ENCODE data around the gene VPS33B. TPM values are rescaled to one million over a fixed set of nuclear protein-coding genes. Genes with fewer than 3 reads are reported as not detected.
"Not testable (repeated sequence)": the region's sequence is repeated elsewhere in the genome, so short reads cannot be mapped to it uniquely, and the experiment has no call there.

The VPS33B gene
- total RNA-seq, result 6.1 TPM
- long read RNA-seq, transcript VPS33B-201 (23 exons, 2,767 nt), result major isoform, 5 of 8 reads
- long read RNA-seq, partial matches to known transcripts, result 0 of 8 reads
- long read RNA-seq, other reads (novel, unspliced or antisense), result 2 of 8 reads

DNA sequence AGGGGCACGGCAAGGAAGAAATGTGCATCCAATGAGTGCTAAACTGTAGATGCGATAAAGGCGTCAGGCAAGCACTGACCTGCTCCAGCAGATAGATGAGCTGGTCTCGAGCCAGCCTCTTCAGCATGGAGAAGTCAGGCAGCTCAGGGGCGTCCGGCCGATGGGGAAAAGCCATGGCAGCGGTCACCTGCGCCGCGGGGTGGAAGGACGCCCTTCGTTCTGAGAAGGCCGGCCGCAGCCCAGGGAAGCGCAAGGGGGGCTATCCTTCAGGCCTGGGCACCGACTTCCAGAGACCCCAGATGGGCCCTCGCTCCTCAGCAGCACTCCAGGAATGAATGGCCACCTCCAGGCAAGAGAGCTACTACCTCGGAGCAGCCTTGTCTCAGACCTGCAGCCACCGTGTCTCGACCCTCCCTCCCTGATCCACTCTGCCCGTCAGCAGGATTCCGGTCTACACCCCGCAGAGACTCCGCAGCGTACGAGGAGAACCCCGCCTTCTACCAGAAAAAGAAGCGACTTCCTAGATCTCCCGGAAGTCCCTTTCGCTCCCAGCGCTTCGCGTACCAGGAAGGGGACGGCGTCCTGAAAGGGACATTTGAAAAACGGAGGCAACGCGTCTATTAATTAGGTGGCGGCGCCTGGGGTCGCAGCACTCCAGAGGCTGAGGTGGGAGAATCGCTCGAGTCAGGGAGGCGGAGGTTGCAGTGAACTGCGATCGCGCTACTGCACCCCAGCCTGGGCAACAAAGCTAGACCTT, at the start of gene VPS33B:
Gene VPS33B, minus strand, starts transcription at position 520 of the 757 bp plus-strand sequence. Its CDS starts 345 bp downstream, at position 175.
- intact Hi-C loops (cut with micrococcal nuclease), result no loop called here
- ATAC-seq (peak; percentile 95), DNase-seq (peak; percentile 84)

DNA sequence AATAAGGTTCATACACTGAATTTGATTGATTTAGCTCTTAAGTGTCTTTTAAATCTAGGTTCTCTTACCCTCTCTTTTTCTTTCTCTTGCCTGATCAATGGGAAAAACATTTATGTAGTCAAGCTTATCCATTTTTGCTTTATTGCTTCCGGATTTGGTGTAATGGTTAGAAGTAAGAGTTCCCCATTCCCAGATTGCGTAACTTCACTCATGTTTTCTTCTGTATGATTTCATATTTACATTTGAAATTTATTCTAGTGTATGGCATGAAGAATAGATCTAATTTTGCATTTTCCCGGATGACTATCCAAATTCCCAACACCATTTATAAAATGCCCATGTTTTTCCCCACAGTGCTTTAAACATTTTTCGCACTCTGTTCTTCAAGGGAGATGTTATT, 49.8 kb upstream of the VPS33B start:
- intact Hi-C loops (cut with micrococcal nuclease), result no loop called here
- ATAC-seq, result no peak
- no peak for DNase-seq

DNA sequence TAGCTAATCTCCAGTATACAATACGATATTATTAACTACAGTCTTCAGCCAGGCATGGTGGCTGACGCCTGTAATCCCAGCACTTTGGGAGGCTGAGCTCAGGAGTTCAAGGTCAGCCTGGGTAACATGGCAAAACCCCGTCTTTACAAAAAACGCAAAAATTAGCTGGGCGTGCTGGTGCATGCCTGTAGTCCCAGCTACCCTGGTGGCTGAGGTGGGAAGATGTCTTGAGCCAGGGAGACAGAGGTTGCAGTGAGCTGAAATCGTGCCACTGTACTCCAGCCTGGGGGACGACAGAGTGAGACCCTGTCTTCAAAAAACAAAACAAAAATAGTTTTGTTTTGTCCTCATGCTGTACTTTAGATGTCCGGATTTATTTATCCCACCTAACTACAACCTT, 48.5 kb upstream of the VPS33B start:
- ATAC-seq, result no peak
- intact Hi-C loops (cut with micrococcal nuclease), result no loop called here

GRCh38 chr15:91068966-91069365, 46.6 kb upstream of the VPS33B start:
- no peak for ATAC-seq

More for the DNA sequence above, 48.5 kb upstream of the VPS33B start:
- no peak for DNase-seq

GRCh38 chr15:91068436-91068835, 46.0 kb upstream of the VPS33B start:
- no peak for ATAC-seq
- no peak for DNase-seq
- intact Hi-C loops (cut with micrococcal nuclease), result no loop called here

More at GRCh38 chr15:91068966-91069365, 46.6 kb upstream of the VPS33B start:
- intact Hi-C loops (cut with micrococcal nuclease), result no loop called here
- DNase-seq, result no peak

GRCh38 chr15:91067036-91067435, 44.6 kb upstream of the VPS33B start:
- DNase-seq (no peak), ATAC-seq (no peak)
- intact Hi-C loops (cut with micrococcal nuclease), result no loop called here

GRCh38 chr15:91065505-91065904, 43.1 kb upstream of the VPS33B start:
- no peak for DNase-seq
- ATAC-seq, result peak; percentile 66
- intact Hi-C loops (cut with micrococcal nuclease), result no loop called here

GRCh38 chr15:91061997-91062396, 39.6 kb upstream of the VPS33B start:
- intact Hi-C loops (cut with micrococcal nuclease), result no loop called here
- no peak for ATAC-seq
- DNase-seq, result no peak

DNA sequence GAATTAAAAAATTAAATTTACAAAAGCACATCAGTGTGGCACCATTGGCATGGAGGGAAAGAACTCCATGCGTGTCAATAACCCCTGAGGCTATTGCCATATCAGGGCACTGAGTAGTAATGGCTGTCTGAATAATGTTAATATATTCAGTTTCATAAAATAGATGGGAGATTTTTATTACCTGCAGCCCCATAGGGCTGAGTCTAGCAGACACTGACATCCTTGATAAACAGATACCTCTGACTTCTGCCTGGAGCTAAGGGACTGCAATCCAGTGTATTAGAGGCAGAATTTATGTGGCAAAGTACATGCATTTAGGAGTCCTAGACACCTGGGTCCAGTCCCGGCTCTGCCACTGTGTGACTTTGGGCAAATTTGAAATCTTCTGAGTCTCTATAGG, 38.8 kb upstream of the VPS33B start:
- intact Hi-C loops (cut with micrococcal nuclease), result no loop called here
- DNase-seq, result no peak

DNA sequence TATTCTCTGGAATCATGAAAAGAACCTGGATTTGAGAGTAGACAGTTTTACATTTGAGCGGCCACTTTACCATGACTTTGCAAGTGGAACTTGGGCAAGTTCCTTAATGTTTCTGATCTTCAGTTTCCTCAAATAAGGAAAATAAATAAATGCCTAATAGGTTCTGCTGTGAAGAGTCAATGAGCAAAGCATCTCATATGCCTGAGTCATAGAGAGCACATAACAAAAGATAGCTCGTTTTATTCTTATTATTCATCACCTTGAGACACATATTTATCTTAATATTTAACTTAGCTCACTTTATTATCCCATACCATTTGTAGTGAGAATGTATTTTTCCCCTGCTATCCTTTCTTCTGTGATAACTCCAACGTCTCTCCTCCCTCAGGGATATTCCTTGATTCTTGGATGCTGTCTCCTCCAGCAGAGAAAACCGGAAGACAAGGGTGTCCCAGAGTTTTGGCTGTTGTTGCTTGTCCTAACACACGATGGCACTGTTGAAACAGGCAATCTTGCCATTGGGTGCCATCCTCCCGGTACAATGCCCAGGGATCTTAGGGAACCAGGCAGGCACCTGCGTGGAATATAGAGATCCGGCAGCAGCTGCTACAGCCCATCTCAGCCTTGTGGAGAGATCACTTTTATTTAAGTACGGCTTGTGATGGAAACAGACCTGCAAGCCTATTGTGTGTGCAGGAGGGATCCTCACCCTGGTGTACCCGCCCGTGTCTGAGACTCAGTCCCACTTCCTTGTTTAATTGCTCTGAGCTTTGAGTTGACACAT, 33.3 kb upstream of the VPS33B start:
- intact Hi-C loops (cut with micrococcal nuclease), result loop anchor here (2.0 kb wide), 1 partner anchor 215 kb away; no protein-coding TSS in a partner anchor
- DNase-seq (peak; percentile 42), ATAC-seq (peak; percentile 87)

More for the DNA sequence above, 38.8 kb upstream of the VPS33B start:
- ATAC-seq, result no peak

DNA sequence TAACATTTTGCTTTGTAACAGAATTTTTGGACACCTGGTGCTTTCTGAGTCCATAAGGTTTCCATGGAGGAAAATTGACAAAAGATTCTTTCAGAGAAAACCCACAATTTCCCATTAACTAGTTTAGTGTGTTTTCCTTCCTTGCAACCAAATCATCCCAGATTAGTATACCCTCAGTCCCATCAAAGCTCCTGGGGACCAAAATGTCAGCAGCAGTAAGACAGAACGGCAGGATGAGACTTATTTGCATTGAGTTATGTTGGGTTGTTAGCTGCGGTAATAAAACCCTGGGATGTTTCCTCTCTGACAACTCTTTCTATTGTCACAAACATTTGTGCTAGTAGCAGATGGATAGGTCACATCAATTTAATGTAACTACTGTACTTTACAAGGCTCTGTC, 32.4 kb upstream of the VPS33B start:
- DNase-seq (no peak), ATAC-seq (no peak)
- intact Hi-C loops (cut with micrococcal nuclease), result no loop called here

DNA sequence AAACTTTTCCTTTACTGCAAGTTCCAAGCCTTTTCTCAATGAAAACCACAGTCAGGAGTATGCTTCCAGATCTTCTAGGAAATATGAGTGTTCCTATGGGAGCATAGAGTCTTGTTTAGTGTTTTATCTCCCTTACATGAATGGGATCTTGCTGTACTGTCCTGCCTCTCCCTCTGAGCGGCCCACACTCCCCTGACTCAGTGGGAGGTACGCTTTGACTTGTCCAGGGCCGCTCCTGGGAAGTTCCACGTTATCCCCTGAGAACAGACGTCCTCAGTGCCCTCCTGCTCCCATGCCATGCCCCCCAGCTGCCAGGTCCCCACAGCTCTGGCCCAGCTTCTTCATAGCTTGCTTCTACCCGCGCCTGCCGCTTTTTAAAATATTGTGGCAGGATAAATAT, 28.9 kb upstream of the VPS33B start:
- DNase-seq, result no peak
- intact Hi-C loops (cut with micrococcal nuclease), result no loop called here
- no peak for ATAC-seq

DNA sequence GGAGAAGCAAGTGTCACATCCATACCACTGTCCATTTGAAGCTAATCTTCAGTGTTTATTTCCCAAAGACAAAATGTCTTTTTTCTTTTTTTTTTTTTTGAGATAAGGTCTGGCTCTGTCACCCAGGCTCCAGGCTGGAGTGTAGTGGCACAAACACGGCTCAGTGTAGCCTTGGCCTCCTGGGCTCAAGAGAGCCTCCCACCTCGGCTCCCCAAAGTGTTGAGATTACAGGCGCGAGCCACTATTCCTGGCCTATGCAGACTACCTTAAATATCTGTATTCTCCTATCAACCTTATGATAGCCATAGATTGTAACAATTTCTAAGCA, 27.7 kb upstream of the VPS33B start:
- ATAC-seq (peak; percentile 43), DNase-seq (no peak)
- intact Hi-C loops (cut with micrococcal nuclease), result no loop called here

- DNase-seq (no peak), ATAC-seq (peak; percentile 90)
- intact Hi-C loops (cut with micrococcal nuclease), result no loop called here
These were observed 27.2 kb upstream of the VPS33B start for GRCh38 chr15:91049378-91050127.

GRCh38 chr15:91047545-91048199, 25.3 kb upstream of the VPS33B start:
- intact Hi-C loops (cut with micrococcal nuclease), result no loop called here
- no peak for ATAC-seq
- DNase-seq, result no peak

DNA sequence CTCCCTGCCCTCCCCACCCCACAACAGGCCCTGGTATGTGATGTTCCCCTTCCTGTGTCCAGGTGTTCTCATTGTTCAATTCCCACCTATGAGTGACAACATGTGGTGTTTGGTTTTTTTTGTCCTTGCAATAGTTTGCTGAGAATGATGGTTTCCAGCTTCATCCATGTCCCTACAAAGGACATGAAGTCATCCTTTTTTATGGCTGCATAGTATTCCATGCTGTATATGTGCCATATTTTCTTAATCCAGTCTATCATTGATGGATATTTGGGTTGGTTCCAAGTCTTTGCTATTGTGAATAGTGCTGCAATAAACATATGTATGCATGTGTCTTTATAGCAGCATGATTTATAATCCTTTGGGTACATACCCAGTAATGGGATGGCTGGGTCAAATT, 23.7 kb upstream of the VPS33B start:
- ATAC-seq; intact Hi-C loops (cut with micrococcal nuclease); DNase-seq: not testable (repeated sequence)

- intact Hi-C loops (cut with micrococcal nuclease), result no loop called here
These were observed 22.7 kb upstream of the VPS33B start for GRCh38 chr15:91045065-91045464.

GRCh38 chr15:91043202-91043874, 20.9 kb upstream of the VPS33B start:
- DNase-seq (no peak), ATAC-seq (no peak)
- intact Hi-C loops (cut with micrococcal nuclease), result no loop called here

More at GRCh38 chr15:91045065-91045464, 22.7 kb upstream of the VPS33B start:
- DNase-seq, result no peak
- no peak for ATAC-seq

DNA sequence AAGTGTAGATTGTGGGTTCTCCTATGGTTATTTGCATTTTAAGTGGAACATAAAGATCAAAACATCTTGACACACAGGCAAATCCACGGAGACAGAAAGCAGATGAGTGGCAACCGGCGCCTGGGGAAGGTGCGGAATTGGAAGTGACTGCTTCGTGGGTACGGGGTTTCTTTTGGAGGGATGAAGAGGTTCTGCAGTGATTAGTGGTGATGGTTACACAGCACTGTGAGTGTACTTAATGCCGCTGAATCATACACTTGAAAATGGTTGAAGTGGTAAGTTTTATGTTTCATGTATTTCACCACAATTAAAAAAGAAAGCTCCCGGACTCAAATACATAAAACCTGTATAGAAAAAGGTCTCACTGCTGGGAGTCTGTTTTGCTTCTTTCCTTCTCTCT, 18.5 kb upstream of the VPS33B start:
- intact Hi-C loops (cut with micrococcal nuclease), result no loop called here
- DNase-seq (no peak), ATAC-seq (no peak)

Measured in left ventricle myocardium superior (tissue), 1 donor.